ENCODE data around the gene APOBEC3A.

GRCh38 chr22:38955926-38956325, 1.5 kb upstream of the APOBEC3A start:
- TF ChIP-seq CTCF (IDR thresholded peaks at IDR 0.05) (no peak), EP300 (IDR thresholded peaks at IDR 0.05) (no peak), POLR2A (IDR thresholded peaks at IDR 0.05) (no peak)
